ENCODE measurements around the gene ANKRD11.

Gene ANKRD11

GRCh38 chr16:89279666-89280481 lies 210.5 kb downstream of the ANKRD11 start:
- Histone ChIP-seq H3K36me3 (ENCODE audit: insufficient read depth, low read length) (peaks cover 77% of the 10 kb centered on the region), H3K4me2 (ENCODE audit: low read length) (no peak overlapping the region), H3K9me3 (replicated peaks; ENCODE audit: low read length) (no peaks in the 10 kb centered on the region), H3K9ac (ENCODE audit: low read depth, low read length) (no peak overlapping the region), H3K27me3 (ENCODE audit: control insufficient read depth, insufficient read depth, low read length) (no peaks in the 10 kb centered on the region), H3K4me1 (ENCODE audit: control insufficient read depth, insufficient read depth, low read length) (no peaks in the 10 kb centered on the region), H3K4me3 (ENCODE audit: low read length) (no peak overlapping the region)

GRCh38 chr16:89278441-89279240 lies 211.7 kb downstream of the ANKRD11 start:
- Histone ChIP-seq H3K4me2 (ENCODE audit: low read length) (no peak overlapping the region), H3K9me3 (replicated peaks; ENCODE audit: low read length) (no peaks in the 10 kb centered on the region), H3K9ac (ENCODE audit: low read depth, low read length) (no peak overlapping the region), H3K27me3 (ENCODE audit: control insufficient read depth, insufficient read depth, low read length) (no peaks in the 10 kb centered on the region), H3K36me3 (ENCODE audit: insufficient read depth, low read length) (peaks cover 77% of the 10 kb centered on the region), H3K4me1 (ENCODE audit: control insufficient read depth, insufficient read depth, low read length) (no peaks in the 10 kb centered on the region), H3K4me3 (ENCODE audit: low read length) (no peak overlapping the region)

DNA sequence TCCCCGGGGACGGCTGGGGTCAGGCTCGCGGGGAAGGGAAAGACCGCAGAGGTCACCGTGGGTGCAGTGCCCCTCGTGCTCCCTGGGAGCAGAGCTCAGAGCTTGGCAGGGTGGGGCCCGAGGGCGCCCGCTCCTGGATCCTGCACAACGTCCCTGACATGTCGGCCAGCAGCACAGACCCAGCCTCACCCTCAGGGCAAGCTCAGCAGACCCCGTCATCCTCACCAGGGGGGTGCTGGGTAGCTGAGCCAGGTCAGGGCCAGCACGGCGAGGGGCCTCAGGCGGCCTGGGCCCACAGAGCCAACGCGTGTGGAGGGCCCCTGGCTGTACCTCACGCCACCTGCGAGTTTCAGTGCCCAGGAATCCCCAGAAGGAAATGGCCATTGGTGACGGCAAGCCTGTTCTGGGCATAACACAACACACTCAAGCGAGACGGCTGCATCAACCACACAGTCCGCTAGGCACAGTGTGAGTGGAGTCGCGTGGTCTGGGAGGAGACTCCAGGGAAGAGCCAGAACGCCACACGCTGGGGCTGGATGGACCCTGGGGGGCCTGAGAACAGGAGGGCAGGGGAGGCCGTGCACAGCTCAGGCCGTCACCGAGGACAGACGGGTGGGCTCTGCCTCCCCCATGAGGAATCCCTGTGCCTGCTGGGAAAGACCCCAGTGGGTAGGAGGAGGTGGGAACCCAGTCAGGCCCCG lies 212.6 kb downstream of the ANKRD11 start:
- H3K36me3 ChIP-seq (ENCODE audit: insufficient read depth, low read length) = peaks cover 75% of the 10 kb centered on the region
- H3K4me3 ChIP-seq (ENCODE audit: low read length) = no peak overlapping the region
- H3K9me3 ChIP-seq (replicated peaks; ENCODE audit: low read length) = no peaks in the 10 kb centered on the region
- H3K4me2 ChIP-seq (ENCODE audit: low read length) = no peak overlapping the region
- H3K4me1 ChIP-seq (ENCODE audit: control insufficient read depth, insufficient read depth, low read length) = no peaks in the 10 kb centered on the region
- no peak overlapping the region for H3K9ac ChIP-seq (ENCODE audit: low read depth, low read length)
- no peaks in the 10 kb centered on the region for H3K27me3 ChIP-seq (ENCODE audit: control insufficient read depth, insufficient read depth, low read length)

GRCh38 chr16:89277049-89277448 lies 213.3 kb downstream of the ANKRD11 start:
- Histone ChIP-seq H3K4me1 (ENCODE audit: control insufficient read depth, insufficient read depth, low read length) (no peaks in the 10 kb centered on the region), H3K9ac (ENCODE audit: low read depth, low read length) (no peak overlapping the region), H3K36me3 (ENCODE audit: insufficient read depth, low read length) (peaks cover 73% of the 10 kb centered on the region), H3K27me3 (ENCODE audit: control insufficient read depth, insufficient read depth, low read length) (no peaks in the 10 kb centered on the region), H3K4me2 (ENCODE audit: low read length) (no peak overlapping the region), H3K4me3 (ENCODE audit: low read length) (no peak overlapping the region), H3K9me3 (replicated peaks; ENCODE audit: low read length) (no peaks in the 10 kb centered on the region)

DNA sequence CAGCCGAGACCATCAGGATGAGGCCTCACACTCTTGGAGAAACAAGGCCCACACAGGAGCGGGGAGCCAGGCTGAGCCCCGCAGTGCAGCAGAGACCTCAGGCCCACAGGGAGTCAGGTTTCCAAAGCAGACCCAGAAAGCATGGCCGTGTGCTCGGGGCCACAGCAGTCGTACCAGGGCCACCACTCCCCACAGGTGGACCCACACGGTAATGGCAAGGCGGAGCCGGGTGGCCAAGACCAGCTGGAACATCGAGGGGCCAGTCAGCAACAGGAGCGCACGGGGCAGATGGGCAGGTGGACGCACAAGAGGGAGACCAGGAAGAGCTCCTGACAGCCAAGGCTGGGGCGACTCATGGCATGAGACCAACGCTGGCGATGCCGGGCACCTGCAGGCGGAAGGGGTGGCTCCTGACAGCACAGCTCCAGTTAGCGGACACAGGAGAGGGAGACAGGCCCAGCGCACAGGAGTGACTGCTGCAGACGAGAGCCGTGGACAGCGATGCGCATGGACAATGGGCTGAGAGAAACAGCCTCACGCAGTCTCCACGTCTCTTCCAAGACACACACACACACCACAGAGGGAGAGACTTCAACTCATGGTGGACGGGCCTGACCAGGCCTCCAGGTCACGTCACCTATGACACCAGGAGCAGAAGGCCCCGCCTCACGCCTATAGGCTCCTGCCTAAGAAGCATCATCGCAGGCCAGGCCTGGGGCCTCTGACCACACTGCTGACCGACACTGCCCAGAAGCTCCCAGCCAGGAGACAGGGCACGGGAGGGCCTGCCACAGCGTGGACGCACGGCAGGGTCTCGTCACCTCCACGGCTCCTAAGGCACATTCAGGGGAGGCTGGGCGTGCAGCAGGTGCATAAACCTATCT lies 214.3 kb downstream of the ANKRD11 start:
- Histone ChIP-seq H3K4me1 (ENCODE audit: control insufficient read depth, insufficient read depth, low read length) (no peaks in the 10 kb centered on the region), H3K4me2 (ENCODE audit: low read length) (no peak overlapping the region), H3K27me3 (ENCODE audit: control insufficient read depth, insufficient read depth, low read length) (no peaks in the 10 kb centered on the region), H3K9me3 (replicated peaks; ENCODE audit: low read length) (no peaks in the 10 kb centered on the region), H3K4me3 (ENCODE audit: low read length) (no peak overlapping the region), H3K9ac (ENCODE audit: low read depth, low read length) (no peak overlapping the region), H3K36me3 (ENCODE audit: insufficient read depth, low read length) (peaks cover 74% of the 10 kb centered on the region)

GRCh38 chr16:89275284-89275584 lies 215.1 kb downstream of the ANKRD11 start:
- Histone ChIP-seq H3K36me3 (ENCODE audit: insufficient read depth, low read length) (peaks cover 77% of the 10 kb centered on the region), H3K9me3 (replicated peaks; ENCODE audit: low read length) (no peaks in the 10 kb centered on the region), H3K4me1 (ENCODE audit: control insufficient read depth, insufficient read depth, low read length) (peaks cover under 1% of the 10 kb centered on the region), H3K4me3 (ENCODE audit: low read length) (no peak overlapping the region), H3K9ac (ENCODE audit: low read depth, low read length) (no peak overlapping the region), H3K27me3 (ENCODE audit: control insufficient read depth, insufficient read depth, low read length) (no peaks in the 10 kb centered on the region), H3K4me2 (ENCODE audit: low read length) (no peak overlapping the region)

- H3K36me3 ChIP-seq (ENCODE audit: insufficient read depth, low read length) = peaks cover 78% of the 10 kb centered on the region
- H3K27me3 ChIP-seq (ENCODE audit: control insufficient read depth, insufficient read depth, low read length) = no peaks in the 10 kb centered on the region
These were observed 215.6 kb downstream of the ANKRD11 start for GRCh38 chr16:89274561-89275283.

DNA sequence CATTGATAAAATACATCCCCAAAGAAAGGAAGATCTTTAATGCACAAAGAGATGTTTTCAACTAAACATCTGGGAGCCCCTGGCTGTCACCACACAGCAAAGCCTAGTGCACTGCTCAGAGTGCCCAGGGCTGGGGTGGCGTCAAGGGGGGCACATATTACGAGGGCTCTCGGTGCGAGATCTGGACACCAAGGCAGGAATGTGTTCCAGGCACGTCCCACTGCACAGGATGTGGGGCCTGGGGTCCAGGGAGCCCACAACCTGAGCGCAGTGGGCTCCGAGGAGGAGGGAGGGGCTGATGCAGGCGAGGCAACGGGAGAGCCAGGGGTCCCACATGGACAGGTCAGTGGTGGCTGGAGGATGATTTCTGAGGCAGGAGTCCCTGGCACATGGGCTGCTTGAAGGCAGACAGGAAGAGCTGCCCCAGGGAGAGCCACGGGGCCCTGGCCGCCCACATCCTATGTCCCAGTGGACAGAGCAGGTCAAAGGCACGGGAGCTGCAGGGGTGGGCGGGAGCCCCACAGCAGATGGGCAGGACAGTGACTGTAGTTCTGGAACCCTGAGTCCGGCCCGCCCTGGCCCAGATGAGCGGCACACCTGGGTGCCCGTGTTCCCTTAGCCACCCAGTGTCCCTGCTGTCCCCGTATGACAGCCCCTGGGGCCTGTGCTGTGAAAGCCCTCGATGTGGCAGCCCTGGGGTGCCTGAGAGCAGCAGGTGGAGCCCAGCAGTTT lies 216.5 kb downstream of the ANKRD11 start:
- H3K27me3 ChIP-seq (ENCODE audit: control insufficient read depth, insufficient read depth, low read length) = no peaks in the 10 kb centered on the region
- no peaks in the 10 kb centered on the region for H3K9me3 ChIP-seq (replicated peaks; ENCODE audit: low read length)
- H3K9ac ChIP-seq (ENCODE audit: low read depth, low read length) = no peak overlapping the region
- peaks cover 77% of the 10 kb centered on the region for H3K36me3 ChIP-seq (ENCODE audit: insufficient read depth, low read length)
- no peak overlapping the region for H3K4me2 ChIP-seq (ENCODE audit: low read length)
- no peak overlapping the region for H3K4me3 ChIP-seq (ENCODE audit: low read length)
- H3K4me1 ChIP-seq (ENCODE audit: control insufficient read depth, insufficient read depth, low read length) = peaks cover 14% of the 10 kb centered on the region

More at GRCh38 chr16:89274561-89275283, 215.6 kb downstream of the ANKRD11 start:
- no peak overlapping the region for H3K4me2 ChIP-seq (ENCODE audit: low read length)
- no peaks in the 10 kb centered on the region for H3K9me3 ChIP-seq (replicated peaks; ENCODE audit: low read length)
- H3K9ac ChIP-seq (ENCODE audit: low read depth, low read length) = no peak overlapping the region
- no peak overlapping the region for H3K4me3 ChIP-seq (ENCODE audit: low read length)
- peaks cover 6% of the 10 kb centered on the region for H3K4me1 ChIP-seq (ENCODE audit: control insufficient read depth, insufficient read depth, low read length)

DNA sequence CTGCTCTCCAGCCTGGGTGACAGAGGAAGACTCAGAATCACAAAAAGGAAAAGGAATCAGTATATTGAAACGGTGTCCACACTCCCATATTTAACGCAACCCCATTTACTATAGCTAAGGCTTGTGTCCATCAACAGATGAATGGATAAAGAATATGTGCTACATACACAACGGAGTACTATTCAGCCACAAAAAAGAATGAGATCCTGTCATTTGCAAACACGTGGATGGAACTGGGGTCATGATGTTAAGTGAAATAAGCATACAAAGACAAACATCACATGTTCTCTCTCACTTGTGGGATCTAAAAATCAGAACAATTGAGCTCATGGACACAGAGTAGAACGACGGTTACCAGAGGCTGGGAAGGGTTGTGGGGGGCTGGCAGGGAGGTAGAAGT lies 217.7 kb downstream of the ANKRD11 start:
- H3K27me3 ChIP-seq (ENCODE audit: control insufficient read depth, insufficient read depth, low read length) = no peaks in the 10 kb centered on the region
- peaks cover 19% of the 10 kb centered on the region for H3K4me1 ChIP-seq (ENCODE audit: control insufficient read depth, insufficient read depth, low read length)
- peaks cover 69% of the 10 kb centered on the region for H3K36me3 ChIP-seq (ENCODE audit: insufficient read depth, low read length)

More for the DNA sequence above, 217.7 kb downstream of the ANKRD11 start:
- Histone ChIP-seq H3K9ac (ENCODE audit: low read depth, low read length) (no peak overlapping the region), H3K4me2 (ENCODE audit: low read length) (no peak overlapping the region), H3K4me3 (ENCODE audit: low read length) (no peak overlapping the region), H3K9me3 (replicated peaks; ENCODE audit: low read length) (no peaks in the 10 kb centered on the region)

Data from skeletal muscle satellite cell (primary cell).